Fibroblast of the aortic adventitia (primary cell): Measurements from ENCODE around the gene POU6F2. TPM values are rescaled to one million over a fixed set of nuclear protein-coding genes. Genes with fewer than 3 reads are reported as not detected.

Source experiments
- DNase-seq: peaks from one replicate; pipeline ENCODE4 v3.0.0-alpha.2; 2010; ENCODE audit warnings: low read depth
- H3K4me3 ChIP-seq: 2 replicates; pipeline ENCODE4 v1.5.1; 2011; ENCODE audit warnings: low read depth, mild to moderate bottlenecking, control low read depth, low read length, moderate library complexity
- CTCF ChIP-seq: IDR thresholded peaks from 2 replicates; pipeline ENCODE4 v1.5.1; 2011; ENCODE audit warnings: mild to moderate bottlenecking, low read length, control low read depth, inconsistent platforms; ENCODE audit not compliant: insufficient read depth
- total RNA-seq: library from RNA; depleted of rRNA; stranded (reverse); fragments of >200 nt; gene quantifications from 2 replicates; pipeline ENCODE4 v1.2.3, GENCODE V29; 2012; ENCODE audit warnings: low replicate concordance

The POU6F2 gene
- total RNA-seq, 1 donor: not detected

GRCh38 chr7:39158367-39158766, 180.7 kb downstream of the POU6F2 start:
- no peak for TF ChIP-seq CTCF
- DNase-seq: no peak

GRCh38 chr7:39161903-39162302, 184.2 kb downstream of the POU6F2 start:
- H3K4me3 ChIP-seq: no peak overlapping the region
- no peak for TF ChIP-seq CTCF
- no peak for DNase-seq

More at GRCh38 chr7:39158367-39158766, 180.7 kb downstream of the POU6F2 start:
- H3K4me3 ChIP-seq: no peak overlapping the region

- H3K4me3 ChIP-seq: no peak overlapping the region
- DNase-seq: no peak
- no peak for TF ChIP-seq CTCF
These were observed 187.2 kb downstream of the POU6F2 start for GRCh38 chr7:39164887-39165286.

GRCh38 chr7:39168403-39169098, 190.8 kb downstream of the POU6F2 start:
- H3K4me3 ChIP-seq: no peak overlapping the region
- no peak for DNase-seq
- TF ChIP-seq CTCF: no peak

GRCh38 chr7:39172137-39172536, 194.4 kb downstream of the POU6F2 start:
- no peak for TF ChIP-seq CTCF
- no peak for DNase-seq
- H3K4me3 ChIP-seq: no peak overlapping the region

GRCh38 chr7:39181398-39181797, 203.7 kb downstream of the POU6F2 start:
- no peak for TF ChIP-seq CTCF
- DNase-seq: no peak
- H3K4me3 ChIP-seq: no peak overlapping the region

- H3K4me3 ChIP-seq: no peak overlapping the region
- no peak for DNase-seq
- TF ChIP-seq CTCF: no peak
These were observed 206.1 kb downstream of the POU6F2 start for GRCh38 chr7:39183796-39184195.
